Vagina (tissue), 2 donors: ENCODE measurements around the gene PPP1CA.

Source experiments
- CTCF ChIP-seq, 3 experiments: fragments of 450-650 bp in 2 of 3; fragments of 200-600 bp in 1 of 3; sonication (generic) in 1 of 3; IDR thresholded peaks; one replicate each; pipeline ENCODE4 v1.5.1; 2017 to 2019; ENCODE audit warnings: antibody characterized with exemption in 3 of 3, mild to moderate bottlenecking in 2 of 3, moderate library complexity in 2 of 3
- POLR2AphosphoS5 ChIP-seq, 2 donors: sonication (generic); formaldehyde crosslinking; IDR thresholded peaks; one replicate each; pipeline ENCODE4 v1.9.0; 2017; ENCODE audit warnings: antibody characterized with exemption in 2 of 2, mild to moderate bottlenecking in 2 of 2, low read depth in 1 of 2; ENCODE audit not compliant: insufficient read depth in 1 of 2

- TF ChIP-seq CTCF (IDR thresholded peaks at IDR 0.05) (no peak), POLR2AphosphoS5 (IDR thresholded peaks at IDR 0.05; ENCODE audit: insufficient read depth in 1 of 2, low read depth in 1 of 2) (no peak)
Measured at GRCh38 chr11:67349036-67349435, 52.6 kb downstream of the PPP1CA start.
